ENCODE data around the gene PEA15.

DNA sequence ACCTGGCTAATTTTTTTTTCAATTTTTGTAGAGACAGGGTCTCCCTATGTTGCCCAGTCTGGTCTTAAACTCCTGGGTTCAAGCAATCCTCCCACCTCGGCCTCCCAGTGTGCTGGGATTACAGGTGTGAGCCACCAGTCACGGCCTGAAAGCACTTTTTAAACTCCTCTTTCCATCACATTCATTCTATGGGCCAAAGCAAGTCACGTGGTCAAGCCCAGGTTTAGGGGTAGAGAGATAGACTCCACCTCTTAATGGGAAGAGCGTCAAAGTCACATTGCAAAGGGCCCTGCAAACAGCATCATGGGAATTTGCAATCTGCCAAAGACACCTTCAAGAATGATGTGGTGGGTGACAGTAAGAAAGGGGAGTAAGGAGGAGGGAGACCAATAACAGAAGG lies 46.6 kb upstream of the PEA15 start:
- TF ChIP-seq, protein P1, sequence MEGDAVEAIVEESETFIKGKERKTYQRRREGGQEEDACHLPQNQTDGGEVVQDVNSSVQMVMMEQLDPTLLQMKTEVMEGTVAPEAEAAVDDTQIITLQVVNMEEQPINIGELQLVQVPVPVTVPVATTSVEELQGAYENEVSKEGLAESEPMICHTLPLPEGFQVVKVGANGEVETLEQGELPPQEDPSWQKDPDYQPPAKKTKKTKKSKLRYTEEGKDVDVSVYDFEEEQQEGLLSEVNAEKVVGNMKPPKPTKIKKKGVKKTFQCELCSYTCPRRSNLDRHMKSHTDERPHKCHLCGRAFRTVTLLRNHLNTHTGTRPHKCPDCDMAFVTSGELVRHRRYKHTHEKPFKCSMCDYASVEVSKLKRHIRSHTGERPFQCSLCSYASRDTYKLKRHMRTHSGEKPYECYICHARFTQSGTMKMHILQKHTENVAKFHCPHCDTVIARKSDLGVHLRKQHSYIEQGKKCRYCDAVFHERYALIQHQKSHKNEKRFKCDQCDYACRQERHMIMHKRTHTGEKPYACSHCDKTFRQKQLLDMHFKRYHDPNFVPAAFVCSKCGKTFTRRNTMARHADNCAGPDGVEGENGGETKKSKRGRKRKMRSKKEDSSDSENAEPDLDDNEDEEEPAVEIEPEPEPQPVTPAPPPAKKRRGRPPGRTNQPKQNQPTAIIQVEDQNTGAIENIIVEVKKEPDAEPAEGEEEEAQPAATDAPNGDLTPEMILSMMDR (IDR thresholded peaks at IDR 0.05) = no peak
- no peak for TF ChIP-seq POLR2A (IDR thresholded peaks at IDR 0.05)

All from breast epithelium (tissue), 3 donors.